Transverse colon (tissue), 3 donors: ENCODE data around the gene HBG1.

Experiments
- CTCF ChIP-seq, 5 experiments: fragments of 200-600 bp in 3 of 5; fragments of 450-650 bp in 2 of 5; sonication (generic) in 3 of 5; IDR thresholded peaks; 1 replicate in 2 of 5; 2 replicates in 3 of 5; pipeline ENCODE4 v1.5.1; 2016 to 2017; ENCODE audit warnings: antibody characterized with exemption in 5 of 5, inconsistent platforms in 3 of 5, mild to moderate bottlenecking in 2 of 5, moderate library complexity in 1 of 5
- EP300 ChIP-seq: sonication (generic); formaldehyde crosslinking; IDR thresholded peaks from one replicate; pipeline ENCODE4 v1.6.1; 2017; ENCODE audit warnings: antibody characterized with exemption, low read depth
- POLR2A ChIP-seq: fragments of 450-650 bp; IDR thresholded peaks from one replicate; pipeline ENCODE4 v1.6.1; 2016; ENCODE audit warnings: antibody characterized with exemption, mild to moderate bottlenecking, moderate library complexity

GRCh38 chr11:5276697-5277096 lies 27.0 kb upstream of the HBG1 start:
- no peak for TF ChIP-seq CTCF (IDR thresholded peaks at IDR 0.05)
- TF ChIP-seq POLR2A, result no peak
- no peak for TF ChIP-seq EP300
